SU-DHL-6 (cell line): Measurements from ENCODE around the gene POU3F2.

Source experiments
- CTCF ChIP-seq: fragments of 200-600 bp; sonication (generic); IDR thresholded peaks from one replicate; pipeline ENCODE4 v1.5.1; 2017; ENCODE audit warnings: antibody characterized with exemption, mild to moderate bottlenecking, low read length, moderate library complexity; ENCODE audit not compliant: insufficient read depth, poor library complexity, severe bottlenecking
- EZH2phosphoT487 ChIP-seq: fragments of 200-600 bp; sonication (generic), shearing (Covaris generic); conservative IDR thresholded peaks from 2 replicates; pipeline ENCODE4 v1.6.1; 2018; ENCODE audit warnings: mild to moderate bottlenecking, antibody characterized with exemption, low read length, moderate library complexity, mixed read lengths

- TF ChIP-seq CTCF (no peak), EZH2phosphoT487 (no peak)
Measured at GRCh38 chr6:98871057-98871456, 36.7 kb downstream of the POU3F2 start.
